HepG2 (cell line): ENCODE results near the gene PRR20G. TPM values are rescaled to one million over a fixed set of nuclear protein-coding genes. Genes with fewer than 3 reads are reported as not detected.

Experiments used
- ATAC-seq: fragments of 200-7000 bp; cut with Tn5 transposase; 3 replicates; pipeline ENCODE4 v1.9.1; 2020; ENCODE audit warnings: mild to moderate bottlenecking, moderate library complexity
- BruUV-seq: library from RNA; stranded (reverse); fragments of 400-500 nt; replicated peaks from 2 replicates; lab custom pipeline; 2021; lab: Mats Ljungman, UMichigan
- CTCF ChIA-PET: fragments of 300-600 bp; formaldehyde crosslinking; extraction: SDS; loops from one replicate; lab custom pipeline; 2021; ENCODE audit warnings: low total read pairs, inconsistent platforms, low intra/inter-chr PET ratio; lab: Yijun Ruan, JAX
- POLR2A ChIA-PET: fragments of 350-600 bp; sonication (Branson Sonifier 250); formaldehyde crosslinking; loops from one replicate; lab custom pipeline; 2020; ENCODE audit warnings: antibody characterized with exemption, inconsistent platforms; lab: Yijun Ruan, JAX
- DNase-seq: peaks from one replicate; pipeline ENCODE4 v3.0.0-alpha.2; 2015; ENCODE audit warnings: low spot score
- FAIRE-seq: peaks from 3 replicates; lab custom pipeline; 2011; peaks lifted over from hg19 to GRCh38; lab: Jason Lieb, UNC
- H2AFZ ChIP-seq: one replicate; pipeline ENCODE4 v1.6.1; 2011; ENCODE audit warnings: low read length, inconsistent platforms
- H3K27ac ChIP-seq: fragments of 300-600 bp; 3 replicates; pipeline ENCODE4 v1.8.0; 2011; ENCODE audit warnings: mixed run types, mild to moderate bottlenecking, mixed read lengths, low read length, inconsistent platforms; ENCODE audit not compliant: insufficient read depth; ENCODE audit errors: extremely low read length
- H3K27me3 ChIP-seq, 2 experiments: fragments of 200-600 bp in 1 of 2; 2 replicates in 1 of 2; 3 replicates in 1 of 2; pipeline versions ENCODE4 v1.6.0 to v1.8.0; 2011; ENCODE audit warnings: low read length in 2 of 2, mild to moderate bottlenecking in 2 of 2, moderate library complexity in 2 of 2, inconsistent platforms in 1 of 2; ENCODE audit not compliant: insufficient read depth in 2 of 2, control insufficient read depth in 1 of 2
- H3K36me3 ChIP-seq, 2 experiments: fragments of 200-600 bp in 1 of 2; replicated peaks in 1 of 2; 2 replicates in 1 of 2; 3 replicates in 1 of 2; pipeline versions ENCODE4 v1.5.1 to v1.8.0; 2011; ENCODE audit warnings: low read length in 2 of 2, inconsistent platforms in 1 of 2; ENCODE audit not compliant: insufficient read depth in 2 of 2, control insufficient read depth in 1 of 2
- H3K4me1 ChIP-seq: 2 replicates; pipeline ENCODE4 v1.5.1; 2012; ENCODE audit warnings: low read length, inconsistent platforms; ENCODE audit not compliant: insufficient read depth
- H3K4me2 ChIP-seq: 2 replicates; pipeline ENCODE4 v1.6.0; 2011; ENCODE audit warnings: low read depth, low read length, inconsistent platforms
- H3K4me3 ChIP-seq, 3 experiments: fragments of 200-600 bp in 1 of 3; sonication (generic), shearing (Covaris generic) in 1 of 3; replicated peaks in 1 of 3; 2 replicates each; pipeline ENCODE4 v1.5.1; 2011 to 2016; ENCODE audit warnings: low read length in 3 of 3, inconsistent platforms in 2 of 3, low read depth in 2 of 3, mild to moderate bottlenecking in 2 of 3, control low read depth in 1 of 3, mixed read lengths in 1 of 3; ENCODE audit not compliant: insufficient read depth in 1 of 3
- H3K79me2 ChIP-seq: one replicate; pipeline ENCODE4 v1.6.1; 2011; ENCODE audit warnings: low read length, inconsistent platforms; ENCODE audit not compliant: insufficient read depth
- H3K9ac ChIP-seq: 2 replicates; pipeline ENCODE4 v1.6.0; 2011; ENCODE audit warnings: mild to moderate bottlenecking, low read depth, low read length, inconsistent platforms; ENCODE audit not compliant: insufficient read depth
- H3K9me3 ChIP-seq: 2 replicates; pipeline ENCODE4 v1.5.1; 2012; ENCODE audit warnings: mild to moderate bottlenecking, low read length
- H4K20me1 ChIP-seq: 2 replicates; pipeline ENCODE4 v1.6.0; 2011; ENCODE audit warnings: inconsistent platforms, mild to moderate bottlenecking, low read length, moderate library complexity; ENCODE audit not compliant: insufficient read depth
- PRMT3 ChIP-seq: sonication (generic); formaldehyde crosslinking; IDR thresholded peaks from 2 replicates; pipeline ENCODE4 v1.8.1; 2022; ENCODE audit warnings: low read depth, mild to moderate bottlenecking, moderate library complexity, missing genetic modification reagents, borderline replicate concordance
- ZNF101 ChIP-seq: sonication (generic); formaldehyde crosslinking; IDR thresholded peaks from 2 replicates; pipeline ENCODE4 v1.4.0; 2020; ENCODE audit warnings: mild to moderate bottlenecking, low read depth, missing genetic modification reagents, borderline replicate concordance
- ZNF20 ChIP-seq: sonication (generic); formaldehyde crosslinking; IDR thresholded peaks from 2 replicates; pipeline ENCODE4 v1.4.0; 2020; ENCODE audit warnings: mild to moderate bottlenecking, moderate library complexity, missing genetic modification reagents
- ZNF747 ChIP-seq: sonication (generic); formaldehyde crosslinking; IDR thresholded peaks from 2 replicates; pipeline ENCODE4 v1.8.1; 2023; ENCODE audit warnings: missing genetic modification reagents, mild to moderate bottlenecking, borderline replicate concordance
- WGBS: methylation state at CpG from one replicate; pipeline ENCODE4 v1.1.6; 2017; ENCODE audit warnings: low lambda C conversion rate; 5-methylcytosine and 5-hydroxymethylcytosine counted together
- in situ Hi-C: cut with HindIII; loops from 2 replicates; pipeline ENCODE4 v1.10.0; 2017; ENCODE audit warnings: low pct_unique_long_range_greater_than_20kb; ENCODE audit not compliant: extremely low pct_ligation_motif_present
- intact Hi-C: fragments of 100-400 bp; cut with micrococcal nuclease; formaldehyde crosslinking; loops from one replicate; pipeline ENCODE4 v1.10.0; 2022; ENCODE audit not compliant: unreplicated experiment
- polyA plus RNA-seq, 8 experiments: library from polyadenylated mRNA; depleted of rRNA in 3 of 8; stranded (reverse) in 7 of 8; unstranded in 1 of 8; fragments of >200 nt; fragmentation: Illumina TruSeq in 4 of 8; extraction: Trizol in 4 of 8; gene quantifications; 2 replicates each; pipeline versions ENCODE4 v1.2.1 to v1.2.3, GENCODE V29; 2011 to 2016; ENCODE audit warnings: low read depth in 4 of 8, missing spikeins in 1 of 8, mixed read lengths in 1 of 8; ENCODE audit not compliant: insufficient read depth in 1 of 8
- total RNA-seq, 5 experiments: library from RNA; depleted of rRNA; stranded (reverse); fragments of >200 nt; fragmentation: Illumina TruSeq; extraction: Trizol; gene quantifications; 2 replicates each; pipeline ENCODE4 v1.2.3, GENCODE V29; 2016; ENCODE audit warnings: low read depth in 1 of 5
- TF ChIP-seq, protein P1 (sequence below): sonication (generic); formaldehyde crosslinking; conservative IDR thresholded peaks from 2 replicates; pipeline ENCODE4 v1.4.0; 2020; ENCODE audit warnings: missing genetic modification reagents
- TF ChIP-seq, protein P2 (sequence below), 2 experiments: fragments of 450-650 bp in 1 of 2; sonication (generic) in 1 of 2; formaldehyde crosslinking; IDR thresholded peaks; 2 replicates each; pipeline versions ENCODE4 v1.5.0 to v1.8.0; 2020 to 2022; ENCODE audit warnings: mild to moderate bottlenecking in 1 of 2, missing genetic modification reagents in 1 of 2

Gene PRR20G
- total and polyA plus RNA-seq, 2 of the 13 experiments (the other 11 are each of a cell fraction or from before 2014, with no cell fraction given), result not detected

DNA sequence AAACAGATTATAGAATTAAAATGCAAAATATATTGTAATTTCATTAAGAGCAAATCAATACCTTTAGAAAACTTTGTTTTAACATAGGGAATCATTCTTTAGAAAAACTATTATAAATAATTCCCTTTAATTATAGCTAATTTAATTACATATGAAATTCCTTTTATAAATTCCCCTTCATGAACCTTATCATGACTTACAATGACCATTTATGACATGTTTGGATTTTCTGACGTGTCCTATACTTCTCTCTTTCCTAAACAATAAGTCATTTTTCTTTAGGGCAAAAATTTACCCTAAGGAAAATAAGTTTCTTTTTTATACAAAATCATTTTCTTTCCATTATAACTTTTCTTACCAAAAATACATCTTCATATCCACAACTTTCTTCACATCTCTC is 37.8 kb downstream of the PRR20G start:
- CTCF ChIA-PET, result no interaction called here
- in situ Hi-C loops, result loop anchor here (10.0 kb wide), 1 partner anchor 205 kb away; no protein-coding TSS in a partner anchor

DNA sequence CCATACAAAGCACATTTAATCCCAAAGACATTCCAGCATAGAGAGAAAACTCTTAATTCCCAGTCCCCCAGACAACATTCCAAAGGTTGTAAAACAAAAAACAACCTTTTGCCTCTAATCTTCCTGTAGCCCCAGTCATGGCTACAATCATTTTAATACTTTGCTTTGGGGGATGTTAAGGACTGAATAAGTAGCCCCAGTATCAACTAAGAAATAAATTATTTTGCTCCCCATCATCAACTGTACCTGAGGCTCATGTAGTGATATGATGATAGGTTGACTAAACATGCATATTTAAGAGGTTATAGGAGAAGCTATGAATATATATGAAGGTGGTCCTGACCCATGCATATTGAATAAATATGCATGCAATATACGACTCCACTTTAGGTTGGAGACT is 40.6 kb downstream of the PRR20G start:
- no peak overlapping the region for H3K4me2 ChIP-seq
- TF ChIP-seq, protein P1, sequence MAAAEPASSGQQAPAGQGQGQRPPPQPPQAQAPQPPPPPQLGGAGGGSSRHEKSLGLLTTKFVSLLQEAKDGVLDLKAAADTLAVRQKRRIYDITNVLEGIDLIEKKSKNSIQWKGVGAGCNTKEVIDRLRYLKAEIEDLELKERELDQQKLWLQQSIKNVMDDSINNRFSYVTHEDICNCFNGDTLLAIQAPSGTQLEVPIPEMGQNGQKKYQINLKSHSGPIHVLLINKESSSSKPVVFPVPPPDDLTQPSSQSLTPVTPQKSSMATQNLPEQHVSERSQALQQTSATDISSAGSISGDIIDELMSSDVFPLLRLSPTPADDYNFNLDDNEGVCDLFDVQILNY (CRISPR knock-in tag), result no peak
- TF ChIP-seq ZNF101 (CRISPR knock-in tag), result peak; percentile 97
- no peaks in the 10 kb centered on the region for H4K20me1 ChIP-seq
- H3K79me2 ChIP-seq, result no peaks in the 10 kb centered on the region
- no peaks in the 10 kb centered on the region; a peak in 1 of 5 replicates for H3K27me3 ChIP-seq
- ChIA-PET CTCF (no interaction called here), POLR2A (no interaction called here)
- intact Hi-C loops, result no loop called here
- in situ Hi-C loops, result no loop called here
- H3K9ac ChIP-seq, result no peak overlapping the region
- no peak overlapping the region for H3K4me3 ChIP-seq
- H3K27ac ChIP-seq, result no peak overlapping the region
- no peak for FAIRE-seq
- no peaks in the 10 kb centered on the region for H3K4me1 ChIP-seq
- BruUV-seq, result no TSS peak
- DNase-seq, result no peak
- no peaks in the 10 kb centered on the region for H3K36me3 ChIP-seq
- ATAC-seq, result no peak
- WGBS, result 0% methylated on average over 1 of the region's 1 CpG
- H3K9me3 ChIP-seq, result peaks cover 43% of the 10 kb centered on the region
- H2AFZ ChIP-seq, result no peak overlapping the region

More for the DNA sequence above, 37.8 kb downstream of the PRR20G start:
- Histone ChIP-seq H3K79me2 (no peaks in the 10 kb centered on the region), H3K9me3 (peaks cover 43% of the 10 kb centered on the region), H3K27ac (no peak overlapping the region), H3K4me2 (no peak overlapping the region)
- POLR2A ChIA-PET, result no interaction called here
- no peak for FAIRE-seq
- BruUV-seq, result no TSS peak
- intact Hi-C loops, result loop anchor here (2.0 kb wide), 1 partner anchor 199 kb away; no protein-coding TSS in a partner anchor
- no peak for TF ChIP-seq ZNF20 (CRISPR knock-in tag)
- no peak for TF ChIP-seq PRMT3 (CRISPR knock-in tag)
- TF ChIP-seq, protein P2, sequence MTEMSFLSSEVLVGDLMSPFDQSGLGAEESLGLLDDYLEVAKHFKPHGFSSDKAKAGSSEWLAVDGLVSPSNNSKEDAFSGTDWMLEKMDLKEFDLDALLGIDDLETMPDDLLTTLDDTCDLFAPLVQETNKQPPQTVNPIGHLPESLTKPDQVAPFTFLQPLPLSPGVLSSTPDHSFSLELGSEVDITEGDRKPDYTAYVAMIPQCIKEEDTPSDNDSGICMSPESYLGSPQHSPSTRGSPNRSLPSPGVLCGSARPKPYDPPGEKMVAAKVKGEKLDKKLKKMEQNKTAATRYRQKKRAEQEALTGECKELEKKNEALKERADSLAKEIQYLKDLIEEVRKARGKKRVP (CRISPR knock-in tag; IDR thresholded peaks at IDR 0.05), result no peak
- no peak for TF ChIP-seq ZNF747 (CRISPR knock-in tag)
- TF ChIP-seq, all 625 proteins: peak for 0
- Histone ChIP-seq H3K4me1 (no peaks in the 10 kb centered on the region), H3K27me3 (0 out of 5 replicates have a peak, but pooled peaks cover 0 to 8% of the 10 kb centered on the region in 2 experiments), H4K20me1 (no peaks in the 10 kb centered on the region; the same call in 1 of the 2 replicates), H3K4me3 (no peak overlapping the region), H2AFZ (no peak overlapping the region), H3K36me3 (no peaks in the 10 kb centered on the region), H3K9ac (no peak overlapping the region)
- WGBS, result 0% methylated on average over 1 of the region's 1 CpG
- DNase-seq (no peak), ATAC-seq (no peak)
